ENCODE data around the gene MYO1B. TPM values are rescaled to one million over a fixed set of nuclear protein-coding genes. Genes with fewer than 3 reads are reported as not detected.

MYO1B gene
- total RNA-seq, 1 experiment from 2014 or later, result 43.6 TPM

GRCh38 chr2:191250400-191250799, 5.2 kb downstream of the MYO1B start:
- POLR2A ChIA-PET, result no interaction called here
- H3K27me3 Mint-ChIP-seq (ENCODE audit: low read depth), result no peaks in the 10 kb centered on the region
- no peaks in the 10 kb centered on the region for H3K36me3 Mint-ChIP-seq
- H3K9me3 Mint-ChIP-seq, result no peaks in the 10 kb centered on the region
- peaks cover 69% of the 10 kb centered on the region for H3K4me1 Mint-ChIP-seq
- H3K27ac Mint-ChIP-seq, result no peak overlapping the region
- ATAC-seq, result no peak
- no peak overlapping the region for H3K4me3 Mint-ChIP-seq
- CTCF ChIA-PET, result no interaction called here
- no peak for TF ChIP-seq IRF2 (CRISPR knock-in tag; IDR thresholded peaks at IDR 0.05; ENCODE audit: borderline replicate concordance, low read depth)
- no peak for TF ChIP-seq CREB1 (CRISPR knock-in tag; IDR thresholded peaks at IDR 0.05)
- TF ChIP-seq MLX (CRISPR knock-in tag; IDR thresholded peaks at IDR 0.05), result no peak
- no peak for TF ChIP-seq ATF6 (CRISPR knock-in tag; IDR thresholded peaks at IDR 0.05)
- DNase-seq (ENCODE audit: low spot score), result no peak

- no peaks in the 10 kb centered on the region for H3K36me3 Mint-ChIP-seq
- H3K27ac Mint-ChIP-seq, result 0 out of 2 replicates have a peak overlapping the region, but pooled peaks have one; percentile 17
- peaks cover 74% of the 10 kb centered on the region for H3K4me1 Mint-ChIP-seq
- no peak overlapping the region for H3K4me3 Mint-ChIP-seq
- H3K27me3 Mint-ChIP-seq (ENCODE audit: low read depth), result no peaks in the 10 kb centered on the region
- ChIA-PET POLR2A (no interaction called here), CTCF (interaction anchor here (0.7 to 0.9 kb wide), 2 partner anchors 10 to 178 kb away, joined by 3 read pairs; no protein-coding TSS in a partner anchor)
- ATAC-seq (no peak), DNase-seq (ENCODE audit: low spot score) (no peak)
- H3K9me3 Mint-ChIP-seq, result no peaks in the 10 kb centered on the region
- TF ChIP-seq JAZF1 (CRISPR knock-in tag; IDR thresholded peaks at IDR 0.05) (no peak), OVOL2 (CRISPR knock-in tag; IDR thresholded peaks at IDR 0.05; ENCODE audit: borderline replicate concordance) (no peak), MYBL2 (CRISPR knock-in tag; IDR thresholded peaks at IDR 0.05) (no peak), ZNF317 (CRISPR knock-in tag; IDR thresholded peaks at IDR 0.05; ENCODE audit: borderline replicate concordance, low read depth) (no peak), CTCF (IDR thresholded peaks at IDR 0.05) (no peak), SOX15 (CRISPR knock-in tag; IDR thresholded peaks at IDR 0.05) (no peak), GTF2I (CRISPR knock-in tag; conservative IDR thresholded peaks at IDR 0.05) (no peak), CBFB (CRISPR knock-in tag; IDR thresholded peaks at IDR 0.05; ENCODE audit: low read depth) (no peak), E2F1 (CRISPR knock-in tag; IDR thresholded peaks at IDR 0.05) (no peak)
These were observed 5.8 kb downstream of the MYO1B start for GRCh38 chr2:191250986-191251385.

GRCh38 chr2:191252699-191253098, 7.5 kb downstream of the MYO1B start:
- POLR2A ChIA-PET, result no interaction called here
- no peak overlapping the region for H3K4me3 Mint-ChIP-seq
- peaks cover 67% of the 10 kb centered on the region for H3K4me1 Mint-ChIP-seq
- no peaks in the 10 kb centered on the region for H3K9me3 Mint-ChIP-seq
- no peaks in the 10 kb centered on the region for H3K36me3 Mint-ChIP-seq
- CTCF ChIA-PET, result no interaction called here
- no peak overlapping the region for H3K27ac Mint-ChIP-seq
- ATAC-seq (no peak), DNase-seq (ENCODE audit: low spot score) (no peak)
- H3K27me3 Mint-ChIP-seq (ENCODE audit: low read depth), result no peaks in the 10 kb centered on the region
- no peak for TF ChIP-seq HMGXB4 (CRISPR knock-in tag; IDR thresholded peaks at IDR 0.05)
- TF ChIP-seq RORB (CRISPR knock-in tag; IDR thresholded peaks at IDR 0.05), result no peak
- no peak for TF ChIP-seq SOX15 (CRISPR knock-in tag; IDR thresholded peaks at IDR 0.05)
- TF ChIP-seq RELA (CRISPR knock-in tag; IDR thresholded peaks at IDR 0.05; ENCODE audit: borderline replicate concordance), result no peak
- no peak for TF ChIP-seq ZBTB21 (CRISPR knock-in tag; IDR thresholded peaks at IDR 0.05; ENCODE audit: borderline replicate concordance)
- TF ChIP-seq ESRRA (CRISPR knock-in tag; IDR thresholded peaks at IDR 0.05; ENCODE audit: borderline replicate concordance), result no peak
- no peak for TF ChIP-seq ZNF396 (CRISPR knock-in tag; IDR thresholded peaks at IDR 0.05; ENCODE audit: borderline replicate concordance)
- TF ChIP-seq JUN (CRISPR knock-in tag; IDR thresholded peaks at IDR 0.05), result no peak
